Measurements from ENCODE around the gene ECHDC3.

Gene ECHDC3

GRCh38 chr10:11760151-11760550 lies 18.0 kb downstream of the ECHDC3 start:
- TF ChIP-seq CTCF (conservative IDR thresholded peaks at IDR 0.05) (no peak), ZFX (IDR thresholded peaks at IDR 0.05) (no peak)
- H3K27ac ChIP-seq = no peak overlapping the region

- no peak overlapping the region for H3K27ac ChIP-seq
- TF ChIP-seq ZFX (IDR thresholded peaks at IDR 0.05) = no peak
- TF ChIP-seq CTCF (conservative IDR thresholded peaks at IDR 0.05) = no peak
These were observed 18.7 kb downstream of the ECHDC3 start for GRCh38 chr10:11760861-11761260.

- no peak for TF ChIP-seq CTCF (conservative IDR thresholded peaks at IDR 0.05)
- TF ChIP-seq ZFX (IDR thresholded peaks at IDR 0.05) = no peak
- no peak overlapping the region for H3K27ac ChIP-seq
These were observed 19.2 kb downstream of the ECHDC3 start for GRCh38 chr10:11761431-11761830.

- no peak overlapping the region for H3K27ac ChIP-seq
- TF ChIP-seq ZFX (IDR thresholded peaks at IDR 0.05) (no peak), CTCF (conservative IDR thresholded peaks at IDR 0.05) (no peak)
These were observed 20.7 kb downstream of the ECHDC3 start for GRCh38 chr10:11762706-11763500.

GRCh38 chr10:11763501-11763861 lies 21.3 kb downstream of the ECHDC3 start:
- TF ChIP-seq CTCF (conservative IDR thresholded peaks at IDR 0.05) (no peak), ZFX (IDR thresholded peaks at IDR 0.05) (no peak)
- no peak overlapping the region for H3K27ac ChIP-seq

GRCh38 chr10:11765141-11765540 lies 23.0 kb downstream of the ECHDC3 start:
- no peak for TF ChIP-seq CTCF (conservative IDR thresholded peaks at IDR 0.05)
- no peak for TF ChIP-seq ZFX (IDR thresholded peaks at IDR 0.05)
- no peak overlapping the region for H3K27ac ChIP-seq

- no peak overlapping the region for H3K27ac ChIP-seq
- no peak for TF ChIP-seq ZFX (IDR thresholded peaks at IDR 0.05)
- TF ChIP-seq CTCF (conservative IDR thresholded peaks at IDR 0.05) = no peak
These were observed 30.6 kb downstream of the ECHDC3 start for GRCh38 chr10:11772575-11773288.
